CD14-positive monocyte (primary cell): Measurements from ENCODE around the gene OSTC. TPM values are rescaled to one million over a fixed set of nuclear protein-coding genes. Genes with fewer than 3 reads are reported as not detected.

Experiments
- DNase-seq, 3 donors: peaks; one replicate each; pipeline ENCODE4 v3.0.0-alpha.2; 2011 to 2022
- H2AFZ ChIP-seq: 2 replicates; pipeline ENCODE4 v1.6.0; 2012; ENCODE audit warnings: mild to moderate bottlenecking, low read depth, low read length, inconsistent platforms; ENCODE audit not compliant: insufficient read depth, poor library complexity, severe bottlenecking
- H3K27ac ChIP-seq, 2 donors: 1 replicate in 1 of 2; 2 replicates in 1 of 2; pipeline ENCODE4 v1.5.1; 2012 to 2013; ENCODE audit warnings: low read length in 2 of 2, control low read depth in 1 of 2, inconsistent platforms in 1 of 2, low read depth in 1 of 2, mild to moderate bottlenecking in 1 of 2
- H3K27me3 ChIP-seq, 2 donors: one replicate each; pipeline versions ENCODE4 v1.6.0 to v1.6.1; 2011 to 2013; ENCODE audit warnings: low read length in 2 of 2; ENCODE audit not compliant: control insufficient read depth in 2 of 2, insufficient read depth in 2 of 2
- H3K36me3 ChIP-seq, 2 donors: replicated peaks in 1 of 2; 1 replicate in 1 of 2; 2 replicates in 1 of 2; pipeline versions ENCODE4 v1.5.1 to v1.6.1; 2012 to 2013; ENCODE audit warnings: low read length in 2 of 2, control low read depth in 1 of 2, inconsistent platforms in 1 of 2, mild to moderate bottlenecking in 1 of 2; ENCODE audit not compliant: insufficient read depth in 2 of 2, control insufficient read depth in 1 of 2
- H3K4me1 ChIP-seq, 2 donors: 1 replicate in 1 of 2; 2 replicates in 1 of 2; pipeline versions ENCODE4 v1.5.1 to v1.6.1; 2012 to 2013; ENCODE audit warnings: low read length in 2 of 2, control low read depth in 1 of 2, inconsistent platforms in 1 of 2, mild to moderate bottlenecking in 1 of 2, moderate library complexity in 1 of 2; ENCODE audit not compliant: insufficient read depth in 2 of 2, control insufficient read depth in 1 of 2
- H3K4me2 ChIP-seq: replicated peaks from 2 replicates; pipeline ENCODE3; 2012; ENCODE audit warnings: low read length, moderate library complexity, mild to moderate bottlenecking; ENCODE audit not compliant: poor library complexity, severe bottlenecking; ENCODE audit errors: extremely low read depth
- H3K4me3 ChIP-seq, 3 experiments: fragments of 200-600 bp in 1 of 3; sonication (generic) in 1 of 3; replicated peaks in 1 of 3; 1 replicate in 2 of 3; 2 replicates in 1 of 3; pipeline ENCODE4 v1.5.1; 2011 to 2013; ENCODE audit warnings: low read length in 3 of 3, mild to moderate bottlenecking in 3 of 3, control low read depth in 2 of 3, low read depth in 2 of 3, inconsistent platforms in 1 of 3, moderate library complexity in 1 of 3
- H3K79me2 ChIP-seq: 2 replicates; pipeline ENCODE4 v1.6.0; 2012; ENCODE audit warnings: mild to moderate bottlenecking, control low read depth, inconsistent platforms, low read length, moderate library complexity; ENCODE audit not compliant: insufficient read depth
- H3K9ac ChIP-seq: 2 replicates; pipeline ENCODE4 v1.6.0; 2017; ENCODE audit warnings: low read length, mild to moderate bottlenecking; ENCODE audit not compliant: insufficient read depth, poor library complexity, severe bottlenecking
- H3K9me3 ChIP-seq, 2 donors: replicated peaks in 1 of 2; 1 replicate in 1 of 2; 2 replicates in 1 of 2; pipeline versions ENCODE4 v1.5.1 to v1.6.1; 2012 to 2013; ENCODE audit warnings: low read length in 2 of 2, control low read depth in 1 of 2; ENCODE audit not compliant: control insufficient read depth in 1 of 2, insufficient read depth in 1 of 2
- H4K20me1 ChIP-seq: 2 replicates; pipeline ENCODE4 v1.6.0; 2012; ENCODE audit warnings: mild to moderate bottlenecking, low read length, control low read depth, moderate library complexity; ENCODE audit not compliant: insufficient read depth
- H3K27ac Mint-ChIP-seq, 7 donors: one replicate each; pipeline ENCODE4 v1.8.0; 2020; ENCODE audit warnings: mild to moderate bottlenecking in 7 of 7, mixed read lengths in 7 of 7, moderate library complexity in 6 of 7, inconsistent platforms in 2 of 7
- H3K27me3 Mint-ChIP-seq, 3 donors: one replicate each; pipeline ENCODE4 v1.8.0; 2021 to 2022; ENCODE audit warnings: low read depth in 3 of 3, mild to moderate bottlenecking in 3 of 3, mixed read lengths in 3 of 3, moderate library complexity in 3 of 3, inconsistent platforms in 1 of 3
- H3K36me3 Mint-ChIP-seq, 2 donors: one replicate each; pipeline ENCODE4 v1.8.0; 2020; ENCODE audit warnings: mixed read lengths in 2 of 2, inconsistent platforms in 1 of 2, mild to moderate bottlenecking in 1 of 2
- H3K4me1 Mint-ChIP-seq: one replicate; pipeline ENCODE4 v1.8.0; 2020; ENCODE audit warnings: mild to moderate bottlenecking, mixed read lengths
- H3K4me3 Mint-ChIP-seq, 2 donors: one replicate each; pipeline ENCODE4 v1.8.0; 2020; ENCODE audit warnings: mild to moderate bottlenecking in 2 of 2, mixed read lengths in 2 of 2, moderate library complexity in 1 of 2
- H3K9me3 Mint-ChIP-seq, 7 donors: one replicate each; pipeline ENCODE4 v1.8.0; 2020 to 2022; ENCODE audit warnings: mixed read lengths in 7 of 7, mild to moderate bottlenecking in 6 of 7, moderate library complexity in 6 of 7, inconsistent platforms in 2 of 7
- CTCF ChIP-seq: fragments of 200-600 bp; IDR thresholded peaks from one replicate; pipeline ENCODE4 v1.8.0; 2022; ENCODE audit warnings: antibody characterized with exemption, mild to moderate bottlenecking
- WGBS: methylation state at CpG from one replicate; pipeline ENCODE4 v1.1.5; 2013; ENCODE audit warnings: missing lambda C conversion rate; ENCODE audit not compliant: insufficient coverage; 5-methylcytosine and 5-hydroxymethylcytosine counted together
- intact Hi-C, 2 donors: fragments of 100-400 bp; cut with micrococcal nuclease; formaldehyde crosslinking; loops; one replicate each; pipeline versions ENCODE4 v1.15.0 to v1.15.1; 2023
- polyA plus RNA-seq, 3 donors: library from polyadenylated mRNA; depleted of rRNA in 1 of 3; unstranded in 2 of 3; stranded (reverse) in 1 of 3; fragments of 300-500 nt in 2 of 3; fragments of >200 nt in 1 of 3; fragmentation: Illumina TruSeq in 2 of 3; gene quantifications; 1 replicate in 2 of 3; 2 replicates in 1 of 3; pipeline ENCODE4 v1.2.3, GENCODE V29; 2012 to 2021

OSTC gene
- polyA plus RNA-seq, 3 donors, result 68.5 to 156 (median 149) TPM

- H3K36me3 ChIP-seq, result no peaks in the 10 kb centered on the region
- H4K20me1 ChIP-seq, result no peaks in the 10 kb centered on the region
- DNase-seq, result no peak
- H3K4me1 ChIP-seq, result no peaks in the 10 kb centered on the region
- H3K9ac ChIP-seq, result no peak overlapping the region
- Mint-ChIP-seq H3K4me1 (no peaks in the 10 kb centered on the region), H3K27me3 (peaks cover 10 to 18% (median 15%) of the 10 kb centered on the region in 3 donors), H3K27ac (no peak overlapping the region), H3K36me3 (no peaks in the 10 kb centered on the region), H3K4me3 (no peak overlapping the region), H3K9me3 (peaks cover 0 to 5% (median 0%) of the 10 kb centered on the region in 7 donors)
- H3K79me2 ChIP-seq, result no peaks in the 10 kb centered on the region
- H2AFZ ChIP-seq, result no peak overlapping the region
- no peak overlapping the region for H3K27ac ChIP-seq
- intact Hi-C loops, result no loop called here
- no peak overlapping the region for H3K4me2 ChIP-seq
- H3K4me3 ChIP-seq, result no peak overlapping the region
- H3K9me3 ChIP-seq, result no peaks in the 10 kb centered on the region
- peaks cover 8 to 12% of the 10 kb centered on the region in 2 donors for H3K27me3 ChIP-seq
- no peak for TF ChIP-seq CTCF
These were observed 53.0 kb downstream of the OSTC start for GRCh38 chr4:108703370-108703769.

- H3K36me3 ChIP-seq, result no peaks in the 10 kb centered on the region
- H3K9me3 Mint-ChIP-seq, result peaks cover 0 to 5% (median under 1%) of the 10 kb centered on the region in 7 donors
- H3K9ac ChIP-seq, result no peak overlapping the region
- peaks cover 9 to 15% (median 14%) of the 10 kb centered on the region in 3 donors for H3K27me3 Mint-ChIP-seq
- H3K27ac ChIP-seq, result no peak overlapping the region
- H3K79me2 ChIP-seq, result no peaks in the 10 kb centered on the region
- no peak overlapping the region for H3K4me3 Mint-ChIP-seq
- H3K27ac Mint-ChIP-seq, result no peak overlapping the region
- peaks cover 8 to 12% of the 10 kb centered on the region in 2 donors for H3K27me3 ChIP-seq
- H3K9me3 ChIP-seq, result no peaks in the 10 kb centered on the region
- no peak overlapping the region for H2AFZ ChIP-seq
- no peaks in the 10 kb centered on the region for H3K4me1 ChIP-seq
- no peak overlapping the region for H3K4me3 ChIP-seq
- no peaks in the 10 kb centered on the region for H4K20me1 ChIP-seq
- H3K4me1 Mint-ChIP-seq, result no peaks in the 10 kb centered on the region
- H3K36me3 Mint-ChIP-seq, result no peaks in the 10 kb centered on the region
- DNase-seq, result no peak
- no CpG with 5 or more reads among the region's 2 CpGs for WGBS
- TF ChIP-seq CTCF, result no peak
- no peak overlapping the region for H3K4me2 ChIP-seq
- intact Hi-C loops, result no loop called here
These were observed 53.6 kb downstream of the OSTC start for GRCh38 chr4:108703966-108704365.
